HEK293 (cell line): Measurements from ENCODE around the gene RRP12.

Experiments
- CTCF ChIA-PET: fragments of 350-600 bp; formaldehyde crosslinking; extraction: SDS; loops from one replicate; lab custom pipeline; 2021; ENCODE audit warnings: antibody characterized with exemption; lab: Yijun Ruan, JAX
- POLR2A ChIA-PET: fragments of 300-600 bp; formaldehyde crosslinking; extraction: SDS; loops from one replicate; lab custom pipeline; 2020; ENCODE audit warnings: antibody characterized with exemption, inconsistent platforms; lab: Yijun Ruan, JAX
- H3K27ac ChIP-seq: fragments of 200-500 bp; sonication (Bioruptor generic); 2 replicates; pipeline ENCODE4 v1.5.1; 2014; ENCODE audit warnings: low read depth, low read length, control low read depth, inconsistent platforms; ENCODE audit errors: extremely low read depth
- H3K36me3 ChIP-seq, 2 experiments: fragments of 200-500 bp in 1 of 2; sonication (Bioruptor generic) in 1 of 2; 1 replicate in 1 of 2; 2 replicates in 1 of 2; pipeline ENCODE4 v1.5.1; 2014 to 2017; ENCODE audit warnings: inconsistent platforms in 2 of 2, low read length in 2 of 2; ENCODE audit not compliant: control insufficient read depth in 2 of 2, insufficient read depth in 1 of 2
- H3K4me1 ChIP-seq: fragments of 200-500 bp; sonication (Bioruptor generic); 2 replicates; pipeline ENCODE4 v1.5.1; 2014; ENCODE audit warnings: mild to moderate bottlenecking, low read length, inconsistent platforms; ENCODE audit not compliant: control insufficient read depth, insufficient read depth
- H3K4me3 ChIP-seq: 2 replicates; pipeline ENCODE4 v1.5.1; 2011; ENCODE audit warnings: low read depth, mild to moderate bottlenecking, control low read depth, low read length, moderate library complexity
- H3K9me3 ChIP-seq: fragments of 200-500 bp; sonication (Bioruptor generic); 2 replicates; pipeline ENCODE4 v1.5.1; 2014; ENCODE audit warnings: low read depth, low read length, inconsistent platforms; ENCODE audit not compliant: control insufficient read depth, insufficient read depth
- GLI4 ChIP-seq: fragments of 450-650 bp; formaldehyde crosslinking; IDR thresholded peaks from 2 replicates; pipeline ENCODE4 v1.5.1; 2016; ENCODE audit warnings: missing biosample characterization, missing genetic modification characterization
- KLF1 ChIP-seq: fragments of 450-650 bp; formaldehyde crosslinking; IDR thresholded peaks from 2 replicates; pipeline ENCODE4 v1.5.1; 2016; ENCODE audit warnings: missing biosample characterization, missing genetic modification characterization
- KLF10 ChIP-seq: fragments of 450-650 bp; IDR thresholded peaks from 2 replicates; pipeline ENCODE4 v1.5.1; 2018; ENCODE audit warnings: missing biosample characterization, mild to moderate bottlenecking, missing genetic modification characterization
- KLF7 ChIP-seq: fragments of 450-650 bp; formaldehyde crosslinking; IDR thresholded peaks from 2 replicates; pipeline ENCODE4 v1.5.1; 2016; ENCODE audit warnings: missing biosample characterization, missing genetic modification characterization, borderline replicate concordance
- REPIN1 ChIP-seq: fragments of 450-650 bp; formaldehyde crosslinking; IDR thresholded peaks from 2 replicates; pipeline ENCODE4 v1.5.1; 2017; ENCODE audit warnings: missing biosample characterization, missing genetic modification characterization, low read depth
- SCRT1 ChIP-seq: fragments of 450-650 bp; formaldehyde crosslinking; IDR thresholded peaks from 2 replicates; pipeline ENCODE4 v1.5.1; 2016; ENCODE audit warnings: missing biosample characterization, missing genetic modification characterization, borderline replicate concordance
- SP2 ChIP-seq: fragments of 450-650 bp; formaldehyde crosslinking; IDR thresholded peaks from 2 replicates; pipeline ENCODE4 v1.5.1; 2016; ENCODE audit warnings: missing biosample characterization, missing genetic modification characterization
- WT1 ChIP-seq: fragments of 450-650 bp; formaldehyde crosslinking; IDR thresholded peaks from 2 replicates; pipeline ENCODE4 v1.5.1; 2016; ENCODE audit warnings: missing biosample characterization, missing genetic modification characterization
- YY2 ChIP-seq: fragments of 450-650 bp; formaldehyde crosslinking; IDR thresholded peaks from 2 replicates; pipeline ENCODE4 v1.5.1; 2016; ENCODE audit warnings: missing biosample characterization, missing genetic modification characterization
- ZBTB26 ChIP-seq: fragments of 450-650 bp; formaldehyde crosslinking; optimal IDR thresholded peaks from 2 replicates; pipeline ENCODE3; 2016; ENCODE audit warnings: missing biosample characterization, mild to moderate bottlenecking, missing genetic modification characterization
- ZBTB8A ChIP-seq: fragments of 450-650 bp; formaldehyde crosslinking; IDR thresholded peaks from 2 replicates; pipeline ENCODE4 v1.5.1; 2016; ENCODE audit warnings: missing biosample characterization, missing genetic modification characterization
- ZFHX2 ChIP-seq: fragments of 450-650 bp; formaldehyde crosslinking; conservative IDR thresholded peaks from 2 replicates; pipeline ENCODE4 v1.5.1; 2016; ENCODE audit warnings: missing biosample characterization, missing genetic modification characterization
- ZNF311 ChIP-seq: fragments of 450-650 bp; formaldehyde crosslinking; IDR thresholded peaks from 2 replicates; pipeline ENCODE4 v1.5.1; 2017; ENCODE audit warnings: missing biosample characterization, missing genetic modification characterization, borderline replicate concordance
- ZNF37A ChIP-seq: fragments of 450-650 bp; IDR thresholded peaks from 2 replicates; pipeline ENCODE4 v1.5.1; 2018; ENCODE audit warnings: missing biosample characterization, missing genetic modification characterization
- ZNF423 ChIP-seq: fragments of 450-650 bp; formaldehyde crosslinking; IDR thresholded peaks from 2 replicates; pipeline ENCODE4 v1.5.1; 2016; ENCODE audit warnings: missing biosample characterization, missing genetic modification characterization
- ZNF501 ChIP-seq: fragments of 450-650 bp; formaldehyde crosslinking; IDR thresholded peaks from 2 replicates; pipeline ENCODE4 v1.5.1; 2016; ENCODE audit warnings: missing biosample characterization, missing genetic modification characterization
- ZNF561 ChIP-seq: fragments of 450-650 bp; IDR thresholded peaks from 2 replicates; pipeline ENCODE4 v1.5.1; 2018; ENCODE audit warnings: missing biosample characterization, missing genetic modification characterization, borderline replicate concordance
- ZNF600 ChIP-seq: fragments of 450-650 bp; formaldehyde crosslinking; IDR thresholded peaks from 2 replicates; pipeline ENCODE4 v1.5.1; 2016; ENCODE audit warnings: missing biosample characterization, missing genetic modification characterization
- ZNF610 ChIP-seq: fragments of 450-650 bp; formaldehyde crosslinking; IDR thresholded peaks from 2 replicates; pipeline ENCODE4 v1.5.1; 2016; ENCODE audit warnings: missing biosample characterization, missing genetic modification characterization, borderline replicate concordance
- ZNF660 ChIP-seq: fragments of 450-650 bp; IDR thresholded peaks from 2 replicates; pipeline ENCODE4 v1.5.1; 2018; ENCODE audit warnings: missing biosample characterization, mild to moderate bottlenecking, missing genetic modification characterization
- ZNF707 ChIP-seq: fragments of 450-650 bp; formaldehyde crosslinking; IDR thresholded peaks from 2 replicates; pipeline ENCODE4 v1.5.1; 2016; ENCODE audit warnings: missing biosample characterization, missing genetic modification characterization
- ZNF777 ChIP-seq: fragments of 450-650 bp; formaldehyde crosslinking; IDR thresholded peaks from 2 replicates; pipeline ENCODE4 v1.5.1; 2017; ENCODE audit warnings: missing biosample characterization, missing genetic modification characterization, borderline replicate concordance
- ZSCAN30 ChIP-seq: fragments of 450-650 bp; IDR thresholded peaks from 2 replicates; pipeline ENCODE4 v1.5.1; 2018; ENCODE audit warnings: missing biosample characterization, mild to moderate bottlenecking, missing genetic modification characterization, moderate library complexity
- ZXDB ChIP-seq: fragments of 450-650 bp; formaldehyde crosslinking; IDR thresholded peaks from 2 replicates; pipeline ENCODE4 v1.5.1; 2016; ENCODE audit warnings: missing biosample characterization, missing genetic modification characterization
- TF ChIP-seq, protein P1 (sequence below): fragments of 450-650 bp; formaldehyde crosslinking; IDR thresholded peaks from 2 replicates; pipeline ENCODE4 v1.5.1; 2016; ENCODE audit warnings: missing biosample characterization, missing genetic modification characterization
- TF ChIP-seq, protein P2 (sequence below): fragments of 450-650 bp; formaldehyde crosslinking; IDR thresholded peaks from 2 replicates; pipeline ENCODE4 v1.5.1; 2016; ENCODE audit warnings: missing biosample characterization, missing genetic modification characterization
- TF ChIP-seq, protein P3 (sequence below): fragments of 450-650 bp; formaldehyde crosslinking; IDR thresholded peaks from 2 replicates; pipeline ENCODE4 v1.5.1; 2016; ENCODE audit warnings: missing biosample characterization, missing genetic modification characterization

RRP12 gene

GRCh38 chr10:97425964-97426775 is 25.0 kb upstream of the RRP12 start, which contains the start of gene PGAM1:
TSS of gene PGAM1 (plus strand) at chr10:97426191. CDS start at chr10:97426308, 117 bp downstream.
- H3K4me1 ChIP-seq, result no peaks in the 10 kb centered on the region; the same call in 1 of the 2 replicates
- H3K9me3 ChIP-seq, result no peaks in the 10 kb centered on the region
- POLR2A ChIA-PET, result interaction anchor here (0.8 kb wide), 1 partner anchor 260 kb away, joined by 3 read pairs; the partner anchor contains the start of gene AVPI1
- H3K36me3 ChIP-seq, result peaks cover 30 to 47% of the 10 kb centered on the region in 2 experiments
- peak within 1 kb of the TSS; percentile 96 for H3K27ac ChIP-seq
- H3K4me3 ChIP-seq, result peak within 1 kb of the TSS; percentile 87
- CTCF ChIA-PET, result interaction anchor here (0.7 kb wide), 1 partner anchor 15 kb away, joined by 3 read pairs; no protein-coding TSS in a partner anchor
- TF ChIP-seq ZNF707, result no peak
- peak; percentile 73 for TF ChIP-seq SP2 (tag by site-specific recombination)
- peak; percentile 40; the same call in 1 of the 2 replicates for TF ChIP-seq ZNF777 (tag by site-specific recombination)
- TF ChIP-seq ZFHX2 (tag by site-specific recombination), result peak; percentile 38; the same call in 1 of the 2 replicates
- TF ChIP-seq ZNF501 (tag by site-specific recombination), result peak; percentile 82; the same call in 1 of the 2 replicates
- no peak for TF ChIP-seq ZNF423 (tag by site-specific recombination)
- 0 out of 2 replicates have a peak, but pooled peaks have one; percentile 32 for TF ChIP-seq KLF1 (tag by site-specific recombination)
- TF ChIP-seq WT1 (tag by site-specific recombination), result peak; percentile 26; the same call in 1 of the 2 replicates
- TF ChIP-seq, protein P1, sequence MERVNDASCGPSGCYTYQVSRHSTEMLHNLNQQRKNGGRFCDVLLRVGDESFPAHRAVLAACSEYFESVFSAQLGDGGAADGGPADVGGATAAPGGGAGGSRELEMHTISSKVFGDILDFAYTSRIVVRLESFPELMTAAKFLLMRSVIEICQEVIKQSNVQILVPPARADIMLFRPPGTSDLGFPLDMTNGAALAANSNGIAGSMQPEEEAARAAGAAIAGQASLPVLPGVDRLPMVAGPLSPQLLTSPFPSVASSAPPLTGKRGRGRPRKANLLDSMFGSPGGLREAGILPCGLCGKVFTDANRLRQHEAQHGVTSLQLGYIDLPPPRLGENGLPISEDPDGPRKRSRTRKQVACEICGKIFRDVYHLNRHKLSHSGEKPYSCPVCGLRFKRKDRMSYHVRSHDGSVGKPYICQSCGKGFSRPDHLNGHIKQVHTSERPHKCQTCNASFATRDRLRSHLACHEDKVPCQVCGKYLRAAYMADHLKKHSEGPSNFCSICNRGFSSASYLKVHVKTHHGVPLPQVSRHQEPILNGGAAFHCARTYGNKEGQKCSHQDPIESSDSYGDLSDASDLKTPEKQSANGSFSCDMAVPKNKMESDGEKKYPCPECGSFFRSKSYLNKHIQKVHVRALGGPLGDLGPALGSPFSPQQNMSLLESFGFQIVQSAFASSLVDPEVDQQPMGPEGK, result peak; percentile 96
- peak; percentile 84 for TF ChIP-seq ZBTB8A (tag by site-specific recombination)
- TF ChIP-seq ZSCAN30, result peak; percentile 54; the same call in 1 of the 2 replicates
- peak; percentile 36; the same call in 1 of the 2 replicates for TF ChIP-seq ZNF610 (tag by site-specific recombination)
- TF ChIP-seq KLF10 (tag by site-specific recombination), result no peak
- TF ChIP-seq ZNF660, result peak; percentile 83; the same call in 1 of the 2 replicates
- TF ChIP-seq, protein P2, sequence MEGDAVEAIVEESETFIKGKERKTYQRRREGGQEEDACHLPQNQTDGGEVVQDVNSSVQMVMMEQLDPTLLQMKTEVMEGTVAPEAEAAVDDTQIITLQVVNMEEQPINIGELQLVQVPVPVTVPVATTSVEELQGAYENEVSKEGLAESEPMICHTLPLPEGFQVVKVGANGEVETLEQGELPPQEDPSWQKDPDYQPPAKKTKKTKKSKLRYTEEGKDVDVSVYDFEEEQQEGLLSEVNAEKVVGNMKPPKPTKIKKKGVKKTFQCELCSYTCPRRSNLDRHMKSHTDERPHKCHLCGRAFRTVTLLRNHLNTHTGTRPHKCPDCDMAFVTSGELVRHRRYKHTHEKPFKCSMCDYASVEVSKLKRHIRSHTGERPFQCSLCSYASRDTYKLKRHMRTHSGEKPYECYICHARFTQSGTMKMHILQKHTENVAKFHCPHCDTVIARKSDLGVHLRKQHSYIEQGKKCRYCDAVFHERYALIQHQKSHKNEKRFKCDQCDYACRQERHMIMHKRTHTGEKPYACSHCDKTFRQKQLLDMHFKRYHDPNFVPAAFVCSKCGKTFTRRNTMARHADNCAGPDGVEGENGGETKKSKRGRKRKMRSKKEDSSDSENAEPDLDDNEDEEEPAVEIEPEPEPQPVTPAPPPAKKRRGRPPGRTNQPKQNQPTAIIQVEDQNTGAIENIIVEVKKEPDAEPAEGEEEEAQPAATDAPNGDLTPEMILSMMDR (tag by site-specific recombination), result peak; percentile 99
- TF ChIP-seq ZNF600 (tag by site-specific recombination), result peak; percentile 93
- no peak for TF ChIP-seq KLF7
- TF ChIP-seq REPIN1 (tag by site-specific recombination), result peak; percentile 59; the same call in 1 of the 2 replicates
- no peak for TF ChIP-seq GLI4 (tag by site-specific recombination)
- peak; percentile 83; the same call in 1 of the 2 replicates for TF ChIP-seq ZNF561 (tag by site-specific recombination)
- no peak for TF ChIP-seq SCRT1
- peak; percentile 83 for TF ChIP-seq YY2 (tag by site-specific recombination)
- TF ChIP-seq ZXDB (tag by site-specific recombination), result 0 out of 2 replicates have a peak, but pooled peaks have one; percentile 25
- TF ChIP-seq ZNF37A (tag by site-specific recombination), result no peak
- TF ChIP-seq, protein P3, sequence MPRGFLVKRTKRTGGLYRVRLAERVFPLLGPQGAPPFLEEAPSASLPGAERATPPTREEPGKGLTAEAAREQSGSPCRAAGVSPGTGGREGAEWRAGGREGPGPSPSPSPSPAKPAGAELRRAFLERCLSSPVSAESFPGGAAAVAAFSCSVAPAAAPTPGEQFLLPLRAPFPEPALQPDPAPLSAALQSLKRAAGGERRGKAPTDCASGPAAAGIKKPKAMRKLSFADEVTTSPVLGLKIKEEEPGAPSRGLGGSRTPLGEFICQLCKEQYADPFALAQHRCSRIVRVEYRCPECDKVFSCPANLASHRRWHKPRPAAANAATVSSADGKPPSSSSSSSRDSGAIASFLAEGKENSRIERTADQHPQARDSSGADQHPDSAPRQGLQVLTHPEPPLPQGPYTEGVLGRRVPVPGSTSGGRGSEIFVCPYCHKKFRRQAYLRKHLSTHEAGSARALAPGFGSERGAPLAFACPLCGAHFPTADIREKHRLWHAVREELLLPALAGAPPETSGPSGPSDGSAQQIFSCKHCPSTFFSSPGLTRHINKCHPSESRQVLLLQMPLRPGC (tag by site-specific recombination), result peak; percentile 56
- no peak for TF ChIP-seq ZNF311
- peak; percentile 94 for TF ChIP-seq ZBTB26 (tag by site-specific recombination)
